ENCODE measurements around the gene ANXA3. TPM values are rescaled to one million over a fixed set of nuclear protein-coding genes. Genes with fewer than 3 reads are reported as not detected.

Gene ANXA3
- total and polyA plus RNA-seq, 2 donors (not counting 3 experiments of a cell fraction or from before 2014, with no cell fraction given), result 52.9 to 78.4 TPM

DNA sequence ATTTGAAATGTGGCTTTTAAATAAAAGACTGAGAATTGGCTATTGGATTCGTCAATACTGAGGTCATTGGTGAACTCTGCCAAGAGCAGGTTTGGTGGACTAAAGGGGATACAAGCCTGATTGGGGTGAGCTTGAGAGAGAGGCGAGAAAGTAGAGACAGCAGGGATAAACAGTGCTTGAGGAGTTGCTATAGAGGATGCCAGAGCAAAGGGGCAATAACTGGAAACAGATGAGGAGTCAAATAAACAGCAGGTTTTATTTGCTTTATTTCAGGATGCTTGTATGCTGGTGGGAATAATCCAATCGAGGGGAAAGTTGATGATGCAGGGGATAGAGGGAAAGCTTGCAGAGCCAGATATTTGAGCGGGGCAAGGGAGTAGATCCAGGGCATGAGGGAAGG is 24.0 kb upstream of the ANXA3 start:
- H3K9me1 ChIP-seq (replicated peaks; ENCODE audit: control insufficient read depth, extremely low read depth, insufficient read depth, low read length), result no peaks in the 10 kb centered on the region
- no peaks in the 10 kb centered on the region for H3K27me3 ChIP-seq (ENCODE audit: control insufficient read depth in 2 of 2, insufficient read depth in 2 of 2, low read length in 2 of 2)
- no peaks in the 10 kb centered on the region for H4K20me1 ChIP-seq (replicated peaks; ENCODE audit: control insufficient read depth, extremely low read depth, insufficient read depth, low read length)
- no peak overlapping the region for H2AFZ ChIP-seq (ENCODE audit: low read depth, low read length)
- H3K4me2 ChIP-seq (ENCODE audit: insufficient read depth, low read length), result no peak overlapping the region
- intact Hi-C loops (cut with micrococcal nuclease), result no loop called here
- H3K4me3 ChIP-seq (replicated peaks in 1 of 3; ENCODE audit: insufficient read depth in 1 of 3, low read depth in 1 of 3, low read length in 3 of 3), result no peak overlapping the region
- H3K27ac ChIP-seq (ENCODE audit: insufficient read depth, low read depth, low read length), result no peak overlapping the region
- H3K79me2 ChIP-seq (ENCODE audit: control insufficient read depth, insufficient read depth, low read length), result no peaks in the 10 kb centered on the region
- dilution Hi-C loops (cut with MboI; ENCODE audit: extremely low pct_ligation_motif_present, low sequenced_read_pairs), result no loop called here
- no peak for DNase-seq (ENCODE audit: low read depth, low spot score)
- POLR2A ChIA-PET, result no interaction called here
- CTCF ChIA-PET, result interaction anchor here (1.1 kb wide), 1 partner anchor 9 kb away, joined by 3 read pairs; no protein-coding TSS in a partner anchor
- TF ChIP-seq FOS (IDR thresholded peaks at IDR 0.05; ENCODE audit: borderline replicate concordance, insufficient read depth, low read length), result no peak
- no peak for TF ChIP-seq POLR2AphosphoS5 (IDR thresholded peaks at IDR 0.05; ENCODE audit: insufficient read depth, low read depth, low read length)
- no peak for TF ChIP-seq EZH2 (IDR thresholded peaks at IDR 0.05; ENCODE audit: borderline replicate concordance, low read depth, low read length, severe bottlenecking)
- TF ChIP-seq GATA2 (IDR thresholded peaks at IDR 0.05; ENCODE audit: insufficient read depth, insufficient read length, low read depth, low read length), result no peak
- no peak for TF ChIP-seq CTCF (IDR thresholded peaks at IDR 0.05; ENCODE audit: extremely low read depth in 1 of 2, insufficient read depth in 1 of 2, low read depth in 1 of 2, low read length in 2 of 2)
- no peak for TF ChIP-seq JUN (IDR thresholded peaks at IDR 0.05; ENCODE audit: borderline replicate concordance, insufficient read depth, insufficient read length, low read depth)
- TF ChIP-seq POLR2A (IDR thresholded peaks at IDR 0.05; ENCODE audit: low read depth, low read length), result no peak
- TF ChIP-seq, protein P1, sequence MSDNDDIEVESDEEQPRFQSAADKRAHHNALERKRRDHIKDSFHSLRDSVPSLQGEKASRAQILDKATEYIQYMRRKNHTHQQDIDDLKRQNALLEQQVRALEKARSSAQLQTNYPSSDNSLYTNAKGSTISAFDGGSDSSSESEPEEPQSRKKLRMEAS (IDR thresholded peaks at IDR 0.05; ENCODE audit: insufficient read depth, insufficient read length), result no peak
- TF ChIP-seq MYC (IDR thresholded peaks at IDR 0.05; ENCODE audit: low read depth, low read length), result no peak
- peaks cover 26% of the 10 kb centered on the region for H3K4me1 ChIP-seq (ENCODE audit: control insufficient read depth, extremely low read depth, insufficient read depth, low read length)
- H3K36me3 ChIP-seq (ENCODE audit: control insufficient read depth in 2 of 2, extremely low read depth in 1 of 2, insufficient read depth in 2 of 2, low read length in 2 of 2), result no peaks in the 10 kb centered on the region
- no peak for FAIRE-seq
- BruUV-seq (replicated peaks), result no TSS peak
- no peaks in the 10 kb centered on the region for H3K9me3 ChIP-seq (replicated peaks; ENCODE audit: control insufficient read depth, insufficient read depth, low read length)
- H3K9ac ChIP-seq (replicated peaks; ENCODE audit: extremely low read depth, insufficient read depth, low read length), result no peak overlapping the region
